ENCODE results near the gene TBCB. TPM values are rescaled to one million over a fixed set of nuclear protein-coding genes. Genes with fewer than 3 reads are reported as not detected.

TBCB gene
- total and polyA plus RNA-seq, 2 experiments from 2014 or later = 123 to 149 TPM

DNA sequence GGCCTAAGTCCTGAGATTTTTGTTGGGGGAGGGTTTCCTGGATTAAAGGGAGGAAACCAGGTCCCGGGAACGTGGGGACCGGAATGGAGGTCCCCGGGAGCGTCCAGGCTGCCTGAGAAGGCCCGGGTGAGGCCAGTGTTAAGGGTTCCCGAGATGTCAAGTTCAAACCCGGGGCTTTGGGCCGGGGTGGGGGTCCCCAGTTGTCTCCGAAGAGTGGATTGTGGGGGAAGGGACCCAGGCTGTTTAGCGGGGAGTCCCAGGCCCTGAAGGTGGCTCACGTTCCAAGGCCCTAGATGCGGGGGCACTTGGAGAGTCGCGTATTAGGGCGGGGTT is 36.7 kb downstream of the TBCB start:
- Histone ChIP-seq H4K20me1 (ENCODE audit: insufficient read depth, poor library complexity, severe bottlenecking) (no peaks in the 10 kb centered on the region), H3K36me3 (replicated peaks; ENCODE audit: insufficient read depth, low read depth) (no peaks in the 10 kb centered on the region), H3K27me3 (no peaks in the 10 kb centered on the region), H3K9me3 (ENCODE audit: low read depth) (no peaks in the 10 kb centered on the region), H2AFZ (no peak overlapping the region), H3K4me1 (ENCODE audit: insufficient read depth) (no peaks in the 10 kb centered on the region), H3K79me2 (no peaks in the 10 kb centered on the region), H3K9me2 (replicated peaks; ENCODE audit: insufficient read depth) (no peaks in the 10 kb centered on the region), H3K4me3 (no peak overlapping the region), H3K4me2 (no peak overlapping the region), H3K27ac (no peak overlapping the region)
- TF ChIP-seq, protein P1, sequence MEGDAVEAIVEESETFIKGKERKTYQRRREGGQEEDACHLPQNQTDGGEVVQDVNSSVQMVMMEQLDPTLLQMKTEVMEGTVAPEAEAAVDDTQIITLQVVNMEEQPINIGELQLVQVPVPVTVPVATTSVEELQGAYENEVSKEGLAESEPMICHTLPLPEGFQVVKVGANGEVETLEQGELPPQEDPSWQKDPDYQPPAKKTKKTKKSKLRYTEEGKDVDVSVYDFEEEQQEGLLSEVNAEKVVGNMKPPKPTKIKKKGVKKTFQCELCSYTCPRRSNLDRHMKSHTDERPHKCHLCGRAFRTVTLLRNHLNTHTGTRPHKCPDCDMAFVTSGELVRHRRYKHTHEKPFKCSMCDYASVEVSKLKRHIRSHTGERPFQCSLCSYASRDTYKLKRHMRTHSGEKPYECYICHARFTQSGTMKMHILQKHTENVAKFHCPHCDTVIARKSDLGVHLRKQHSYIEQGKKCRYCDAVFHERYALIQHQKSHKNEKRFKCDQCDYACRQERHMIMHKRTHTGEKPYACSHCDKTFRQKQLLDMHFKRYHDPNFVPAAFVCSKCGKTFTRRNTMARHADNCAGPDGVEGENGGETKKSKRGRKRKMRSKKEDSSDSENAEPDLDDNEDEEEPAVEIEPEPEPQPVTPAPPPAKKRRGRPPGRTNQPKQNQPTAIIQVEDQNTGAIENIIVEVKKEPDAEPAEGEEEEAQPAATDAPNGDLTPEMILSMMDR (IDR thresholded peaks at IDR 0.05; ENCODE audit: poor library complexity) = no peak
- TF ChIP-seq EZH2phosphoT487 (IDR thresholded peaks at IDR 0.05; ENCODE audit: low read depth, severe bottlenecking, unreplicated experiment) (no peak), EZH2 (IDR thresholded peaks at IDR 0.05; ENCODE audit: borderline replicate concordance) (no peak)
- WGBS (ENCODE audit: low lambda C conversion rate, missing lambda C conversion rate) = 98% methylated on average over 15 of the region's 16 CpGs
- no peak for DNase-seq (ENCODE audit: low spot score)

DNA sequence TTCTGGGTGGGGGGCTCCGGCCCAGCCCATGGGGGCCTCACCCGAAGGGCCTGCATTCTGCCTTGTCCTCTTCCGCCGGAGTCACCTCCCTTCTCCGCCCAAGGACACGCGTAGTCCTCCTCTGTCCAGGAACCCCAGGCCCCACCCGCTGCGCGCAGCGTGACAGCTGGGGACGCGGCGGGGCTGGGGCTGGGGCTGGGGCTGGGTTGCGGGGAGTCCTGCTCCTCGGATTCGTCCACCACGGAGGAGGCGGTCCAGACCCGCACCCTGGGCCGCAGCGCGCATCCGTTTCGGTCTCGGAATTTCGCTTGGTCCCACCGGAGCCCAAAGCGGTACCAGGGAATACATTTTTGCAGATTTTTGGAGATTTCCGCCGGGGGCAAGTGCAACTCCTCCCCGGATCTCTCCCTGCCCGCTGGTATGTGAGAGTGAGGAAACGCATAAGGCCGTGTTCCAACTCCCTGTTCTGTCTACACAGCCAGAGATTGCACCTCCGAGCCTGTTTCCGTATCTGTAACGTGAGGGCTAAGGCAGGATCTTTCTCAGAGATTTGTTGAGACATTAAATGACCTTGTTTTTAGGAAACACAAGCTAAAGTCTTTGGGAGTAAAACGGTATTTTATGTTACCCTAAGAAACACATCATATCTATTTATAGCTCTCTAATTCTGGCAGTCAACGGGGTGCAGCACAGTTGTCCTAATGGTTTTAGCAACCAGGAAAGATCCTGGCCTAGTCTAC is 37.3 kb downstream of the TBCB start, which contains the start of gene COX7A1:
TSS of gene COX7A1 (minus strand) at position 96 of the 740 bp plus-strand sequence. CDS start at position 56, 40 bp downstream.
- Histone ChIP-seq H3K36me3 (replicated peaks; ENCODE audit: insufficient read depth, low read depth) (no peaks in the 10 kb centered on the region), H3K79me2 (no peaks in the 10 kb centered on the region), H3K9me3 (ENCODE audit: low read depth) (no peaks in the 10 kb centered on the region), H3K4me1 (ENCODE audit: insufficient read depth) (no peaks in the 10 kb centered on the region), H3K27me3 (no peaks in the 10 kb centered on the region), H3K9me2 (replicated peaks; ENCODE audit: insufficient read depth) (no peaks in the 10 kb centered on the region), H4K20me1 (ENCODE audit: insufficient read depth, poor library complexity, severe bottlenecking) (no peaks in the 10 kb centered on the region), H3K27ac (no peak within 1 kb of the TSS), H3K4me2 (no peak within 1 kb of the TSS), H2AFZ (no peak within 1 kb of the TSS), H3K4me3 (no peak within 1 kb of the TSS)
- WGBS (ENCODE audit: low lambda C conversion rate, missing lambda C conversion rate) = 96% methylated on average over 31 of the region's 40 CpGs
- TF ChIP-seq EZH2phosphoT487 (IDR thresholded peaks at IDR 0.05; ENCODE audit: low read depth, severe bottlenecking, unreplicated experiment) = no peak
- TF ChIP-seq EZH2 (IDR thresholded peaks at IDR 0.05; ENCODE audit: borderline replicate concordance) = no peak
- TF ChIP-seq, protein P1 (IDR thresholded peaks at IDR 0.05; ENCODE audit: poor library complexity) = no peak
- no peak for DNase-seq (ENCODE audit: low spot score)

DNA sequence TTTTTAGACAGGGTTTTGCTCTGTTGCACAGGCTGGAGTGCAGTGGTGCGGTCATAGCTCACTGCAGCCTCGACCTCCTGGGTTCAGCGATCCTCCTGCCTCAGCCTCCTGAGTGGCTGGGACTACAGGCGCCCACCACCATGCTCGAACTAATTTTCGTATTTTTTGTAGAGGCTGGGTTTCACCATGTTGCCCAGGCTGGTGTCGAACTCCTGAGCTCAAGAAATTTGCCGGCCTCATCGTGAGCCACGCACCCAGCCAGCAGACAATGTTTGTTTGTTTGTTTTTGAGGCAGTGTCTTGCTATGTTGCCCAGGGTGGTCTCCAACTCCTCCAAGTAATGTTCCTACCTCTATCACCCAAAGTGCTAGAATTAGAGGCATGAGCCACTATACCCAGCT is 37.9 kb downstream of the TBCB start:
- TF ChIP-seq, protein P1 (IDR thresholded peaks at IDR 0.05; ENCODE audit: poor library complexity) = no peak
- TF ChIP-seq EZH2phosphoT487 (IDR thresholded peaks at IDR 0.05; ENCODE audit: low read depth, severe bottlenecking, unreplicated experiment) (no peak), EZH2 (IDR thresholded peaks at IDR 0.05; ENCODE audit: borderline replicate concordance) (no peak)
- Histone ChIP-seq H3K27ac (no peak overlapping the region), H3K9me3 (ENCODE audit: low read depth) (no peaks in the 10 kb centered on the region), H3K9me2 (replicated peaks; ENCODE audit: insufficient read depth) (no peaks in the 10 kb centered on the region), H3K4me3 (no peak overlapping the region), H3K79me2 (no peaks in the 10 kb centered on the region), H2AFZ (no peak overlapping the region), H3K4me1 (ENCODE audit: insufficient read depth) (no peaks in the 10 kb centered on the region), H3K4me2 (no peak overlapping the region), H3K27me3 (no peaks in the 10 kb centered on the region), H4K20me1 (ENCODE audit: insufficient read depth, poor library complexity, severe bottlenecking) (no peaks in the 10 kb centered on the region), H3K36me3 (replicated peaks; ENCODE audit: insufficient read depth, low read depth) (no peaks in the 10 kb centered on the region)
- WGBS (ENCODE audit: low lambda C conversion rate, missing lambda C conversion rate) = 96% methylated on average over 10 of the region's 10 CpGs
- DNase-seq (ENCODE audit: low spot score) = no peak
